Uterus (tissue), 2 donors: ENCODE measurements around the gene ACIN1.

ENCODE experiments used
- POLR2A ChIP-seq, 2 donors: fragments of 450-650 bp; IDR thresholded peaks; one replicate each; pipeline ENCODE4 v1.6.1; 2016; ENCODE audit warnings: antibody characterized with exemption in 2 of 2, mild to moderate bottlenecking in 1 of 2, moderate library complexity in 1 of 2
- TF ChIP-seq, protein P1 (sequence below), 4 experiments: fragments of 200-600 bp in 2 of 4; fragments of 450-650 bp in 2 of 4; sonication (generic) in 2 of 4; IDR thresholded peaks; one replicate each; pipeline ENCODE4 v1.5.1; 2016 to 2019; ENCODE audit warnings: antibody characterized with exemption in 4 of 4, mild to moderate bottlenecking in 2 of 4, moderate library complexity in 1 of 4

DNA sequence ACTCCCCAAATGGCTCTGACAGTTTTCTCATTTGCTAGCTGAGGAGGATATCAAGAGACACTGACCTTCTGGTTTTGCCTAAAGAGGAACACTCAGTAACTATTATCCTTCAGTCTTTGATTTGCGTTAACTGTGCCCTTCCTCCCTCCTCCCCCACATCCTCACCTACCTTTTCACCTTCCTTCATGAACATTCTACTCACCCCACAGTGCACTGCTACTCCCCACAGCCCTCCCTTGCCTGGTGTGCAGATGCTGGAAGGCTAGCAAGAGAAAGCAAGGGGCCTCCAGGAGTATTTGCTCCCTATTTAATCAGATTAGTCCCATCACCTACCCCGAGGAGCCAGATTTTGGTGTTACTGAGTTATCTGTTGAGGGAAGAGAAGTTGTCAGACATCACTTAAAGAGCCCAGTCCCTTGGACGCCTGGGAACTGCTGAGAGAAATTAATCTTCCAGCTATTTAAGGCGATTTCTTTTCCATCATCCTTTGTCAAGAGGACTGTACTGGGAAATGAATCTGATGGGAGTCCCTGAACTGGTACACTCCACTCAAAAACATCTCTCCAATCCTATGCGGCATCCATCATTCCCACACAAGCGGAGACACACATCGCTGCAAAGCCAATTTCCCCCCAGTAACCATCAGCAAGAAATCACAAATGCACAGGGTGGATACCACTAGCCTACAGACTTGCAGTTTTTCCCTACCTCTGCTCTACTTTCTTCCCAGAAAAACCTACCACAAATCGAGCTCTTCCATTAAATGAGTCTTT lies 71.7 kb downstream of the ACIN1 start:
- TF ChIP-seq, protein P1, sequence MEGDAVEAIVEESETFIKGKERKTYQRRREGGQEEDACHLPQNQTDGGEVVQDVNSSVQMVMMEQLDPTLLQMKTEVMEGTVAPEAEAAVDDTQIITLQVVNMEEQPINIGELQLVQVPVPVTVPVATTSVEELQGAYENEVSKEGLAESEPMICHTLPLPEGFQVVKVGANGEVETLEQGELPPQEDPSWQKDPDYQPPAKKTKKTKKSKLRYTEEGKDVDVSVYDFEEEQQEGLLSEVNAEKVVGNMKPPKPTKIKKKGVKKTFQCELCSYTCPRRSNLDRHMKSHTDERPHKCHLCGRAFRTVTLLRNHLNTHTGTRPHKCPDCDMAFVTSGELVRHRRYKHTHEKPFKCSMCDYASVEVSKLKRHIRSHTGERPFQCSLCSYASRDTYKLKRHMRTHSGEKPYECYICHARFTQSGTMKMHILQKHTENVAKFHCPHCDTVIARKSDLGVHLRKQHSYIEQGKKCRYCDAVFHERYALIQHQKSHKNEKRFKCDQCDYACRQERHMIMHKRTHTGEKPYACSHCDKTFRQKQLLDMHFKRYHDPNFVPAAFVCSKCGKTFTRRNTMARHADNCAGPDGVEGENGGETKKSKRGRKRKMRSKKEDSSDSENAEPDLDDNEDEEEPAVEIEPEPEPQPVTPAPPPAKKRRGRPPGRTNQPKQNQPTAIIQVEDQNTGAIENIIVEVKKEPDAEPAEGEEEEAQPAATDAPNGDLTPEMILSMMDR (IDR thresholded peaks at IDR 0.05), result no peak
- no peak for TF ChIP-seq POLR2A (IDR thresholded peaks at IDR 0.05)
